Osteocyte (in vitro differentiated cells): ENCODE data around the gene TTLL5. TPM values are rescaled to one million over a fixed set of nuclear protein-coding genes. Genes with fewer than 3 reads are reported as not detected.

ENCODE experiments used
- DNase-seq: peaks from one replicate; pipeline ENCODE4 v3.0.0; 2021; ENCODE audit warnings: mixed read lengths; ENCODE audit not compliant: unreplicated experiment; ENCODE audit errors: extremely low spot score
- H3K27ac Mint-ChIP-seq: one replicate; pipeline ENCODE4 v1.8.0; 2021; ENCODE audit warnings: mild to moderate bottlenecking, mixed read lengths; ENCODE audit not compliant: unreplicated experiment
- H3K27me3 Mint-ChIP-seq: one replicate; pipeline ENCODE4 v1.8.0; 2021; ENCODE audit warnings: mixed read lengths; ENCODE audit not compliant: unreplicated experiment
- H3K36me3 Mint-ChIP-seq: one replicate; pipeline ENCODE4 v1.8.0; 2021; ENCODE audit warnings: mixed read lengths; ENCODE audit not compliant: unreplicated experiment
- H3K4me1 Mint-ChIP-seq: one replicate; pipeline ENCODE4 v1.8.0; 2021; ENCODE audit warnings: mixed read lengths; ENCODE audit not compliant: unreplicated experiment
- H3K4me3 Mint-ChIP-seq: one replicate; pipeline ENCODE4 v1.8.0; 2021; ENCODE audit warnings: mild to moderate bottlenecking, moderate library complexity, mixed read lengths; ENCODE audit not compliant: unreplicated experiment
- H3K9me3 Mint-ChIP-seq: one replicate; pipeline ENCODE4 v1.8.0; 2021; ENCODE audit warnings: mixed read lengths; ENCODE audit not compliant: unreplicated experiment
- CTCF ChIP-seq: fragments of 200-600 bp; sonication (generic); IDR thresholded peaks from 2 replicates; pipeline ENCODE4 v1.5.0; 2021; ENCODE audit warnings: antibody characterized with exemption, mild to moderate bottlenecking, moderate library complexity
- total RNA-seq: library from RNA; stranded (reverse); gene quantifications from 2 replicates; pipeline ENCODE4 v1.2.1, GENCODE V29; 2021

TTLL5 gene
- total RNA-seq, 1 donor from 2014 or later, result 37.3 TPM

GRCh38 chr14:75967866-75968265 is 306.8 kb downstream of the TTLL5 start:
- TF ChIP-seq CTCF, result no peak
- no peak overlapping the region for H3K4me3 Mint-ChIP-seq
- DNase-seq, result no peak
- peaks cover 38% of the 10 kb centered on the region for H3K4me1 Mint-ChIP-seq
- no peaks in the 10 kb centered on the region for H3K27me3 Mint-ChIP-seq
- H3K9me3 Mint-ChIP-seq, result no peaks in the 10 kb centered on the region
- H3K27ac Mint-ChIP-seq, result no peak overlapping the region
- H3K36me3 Mint-ChIP-seq, result peaks cover 74% of the 10 kb centered on the region

GRCh38 chr14:75968456-75968855 is 307.4 kb downstream of the TTLL5 start:
- Mint-ChIP-seq H3K27me3 (no peaks in the 10 kb centered on the region), H3K27ac (peak overlapping the region; percentile 1), H3K9me3 (no peaks in the 10 kb centered on the region), H3K36me3 (peaks cover 70% of the 10 kb centered on the region), H3K4me1 (peaks cover 44% of the 10 kb centered on the region), H3K4me3 (no peak overlapping the region)
- no peak for DNase-seq
- no peak for TF ChIP-seq CTCF

- H3K4me3 Mint-ChIP-seq, result no peak overlapping the region
These were observed 308.1 kb downstream of the TTLL5 start for GRCh38 chr14:75969126-75969525.

GRCh38 chr14:75969891-75970290 is 308.8 kb downstream of the TTLL5 start:
- Mint-ChIP-seq H3K27ac (no peak overlapping the region), H3K4me1 (peaks cover 44% of the 10 kb centered on the region), H3K36me3 (peaks cover 62% of the 10 kb centered on the region), H3K4me3 (no peak overlapping the region), H3K27me3 (no peaks in the 10 kb centered on the region), H3K9me3 (no peaks in the 10 kb centered on the region)
- no peak for TF ChIP-seq CTCF
- DNase-seq, result no peak

More at GRCh38 chr14:75969126-75969525, 308.1 kb downstream of the TTLL5 start:
- Mint-ChIP-seq H3K4me1 (peaks cover 44% of the 10 kb centered on the region), H3K36me3 (peaks cover 66% of the 10 kb centered on the region), H3K9me3 (no peaks in the 10 kb centered on the region), H3K27me3 (no peaks in the 10 kb centered on the region), H3K27ac (peak overlapping the region; percentile 1)
- no peak for TF ChIP-seq CTCF
- DNase-seq, result no peak

GRCh38 chr14:75970989-75971388 is 309.9 kb downstream of the TTLL5 start:
- H3K9me3 Mint-ChIP-seq, result no peaks in the 10 kb centered on the region

More at GRCh38 chr14:75970989-75971388, 309.9 kb downstream of the TTLL5 start:
- no peak for TF ChIP-seq CTCF
- H3K36me3 Mint-ChIP-seq, result peaks cover 60% of the 10 kb centered on the region
- DNase-seq, result no peak
- H3K27ac Mint-ChIP-seq, result no peak overlapping the region
- H3K27me3 Mint-ChIP-seq, result no peaks in the 10 kb centered on the region
- H3K4me3 Mint-ChIP-seq, result no peak overlapping the region
- H3K4me1 Mint-ChIP-seq, result peaks cover 49% of the 10 kb centered on the region
